ENCODE measurements around the gene MBD5. TPM values are rescaled to one million over a fixed set of nuclear protein-coding genes. Genes with fewer than 3 reads are reported as not detected.
"Not testable (repeated sequence)": the region's sequence is repeated elsewhere in the genome, so short reads cannot be mapped to it uniquely, and the experiment has no call there.

Gene MBD5
- total and polyA plus RNA-seq, 2 of the 4 experiments (the other 2 are of a cell fraction), result 9.8 to 14.2 TPM

DNA sequence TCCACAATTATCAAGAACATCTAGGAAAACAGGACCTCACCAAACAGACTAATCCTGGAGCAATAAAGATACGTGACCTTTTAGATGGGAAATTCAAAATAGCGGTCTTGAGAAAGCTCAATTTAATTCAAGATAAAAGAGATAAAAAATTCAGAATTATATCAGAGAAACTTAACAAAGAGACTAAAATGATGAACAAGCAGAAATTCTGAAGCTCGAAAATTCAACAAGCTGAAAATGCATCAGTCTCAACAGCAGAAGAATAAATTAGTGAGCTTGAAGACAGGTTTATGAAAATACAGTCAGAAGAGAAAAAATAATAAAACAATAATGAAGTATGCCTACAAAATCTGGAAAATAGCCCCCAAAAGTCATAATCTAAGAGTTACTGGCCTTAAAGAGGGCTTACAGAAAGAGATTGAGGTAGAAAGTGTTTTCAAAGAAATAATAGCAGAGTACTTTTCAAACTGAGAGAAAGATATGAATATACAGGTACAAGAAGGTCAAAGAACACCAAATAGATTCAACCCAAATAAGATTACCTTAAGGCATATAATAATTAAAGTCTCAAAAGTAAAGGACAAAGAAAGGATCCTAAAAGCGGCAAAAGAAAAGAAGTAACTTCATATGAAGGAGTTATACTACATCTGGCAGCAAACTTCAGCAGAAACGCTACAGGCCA, 13.5 kb upstream of the MBD5 start:
- H3K14ac ChIP-seq (replicated peaks; ENCODE audit: low read depth, low read length), result no peak overlapping the region
- H2AK9ac ChIP-seq (replicated peaks; ENCODE audit: low read depth, low read length, poor library complexity), result no peak overlapping the region
- H3K4me3 ChIP-seq (ENCODE audit: insufficient read depth, low read depth, low read length), result no peak overlapping the region
- no peaks in the 10 kb centered on the region; the same call in none of the 2 replicates for H4K20me1 ChIP-seq (ENCODE audit: insufficient read depth, low read length)
- no peak overlapping the region for H4K5ac ChIP-seq (ENCODE audit: low read depth, low read length)
- intact Hi-C loops (cut with micrococcal nuclease) (no loop called here), dilution Hi-C loops (cut with HindIII; ENCODE audit: low sequenced_read_pairs, unreplicated experiment) (no loop called here), in situ Hi-C loops (cut with MboI; ENCODE audit: low sequenced_read_pairs) (no loop called here)
- H2BK5ac ChIP-seq (ENCODE audit: low read depth, low read length, poor library complexity, severe bottlenecking), result no peak overlapping the region
- H3K4ac ChIP-seq (ENCODE audit: low read depth, low read length), result no peak overlapping the region
- ATAC-seq (ENCODE audit: low read depth) (no peak), DNase-seq (no peak)
- H3K9me1 ChIP-seq (ENCODE audit: insufficient read depth, low read length), result no peaks in the 10 kb centered on the region
- no peaks in the 10 kb centered on the region for H3K9me3 ChIP-seq (ENCODE audit: control insufficient read depth, insufficient read depth, low read length)
- no peaks in the 10 kb centered on the region for H3K4me1 ChIP-seq (ENCODE audit: control insufficient read depth, insufficient read depth, low read length)
- no peak overlapping the region for H4K91ac ChIP-seq (ENCODE audit: insufficient read depth, low read depth, low read length)
- H3K36me3 ChIP-seq (ENCODE audit: control insufficient read depth, insufficient read depth, low read length), result no peaks in the 10 kb centered on the region
- no peak overlapping the region for H2BK120ac ChIP-seq (ENCODE audit: low read depth, low read length)
- CTCF ChIA-PET, result no interaction called here
- WGBS, 2 experiments (ENCODE audit: extremely low coverage in 2 of 2, insufficient read length in 1 of 2), result no CpG with 5 or more reads among the region's 5 CpGs
- no TSS peak for BruUV-seq (replicated peaks)
- no peak overlapping the region for H3K27ac ChIP-seq (ENCODE audit: insufficient read depth, low read length)
- POLR2A ChIA-PET (ENCODE audit: unreplicated experiment), result no interaction called here
- H3K23ac ChIP-seq (ENCODE audit: low read depth, low read length), result no peak overlapping the region
- no peak overlapping the region for H3K18ac ChIP-seq (ENCODE audit: low read depth, low read length)
- H3K4me2 ChIP-seq (ENCODE audit: low read depth, low read length), result no peak overlapping the region
- no peak overlapping the region for H2AK5ac ChIP-seq (ENCODE audit: low read depth, low read length)
- H2BK15ac ChIP-seq (ENCODE audit: low read depth, low read length), result no peak overlapping the region
- no peak overlapping the region for H2BK20ac ChIP-seq (ENCODE audit: low read depth, low read length)
- H3K79me1 ChIP-seq (ENCODE audit: low read depth in 1 of 2, low read length in 2 of 2), result peaks cover 18 to 37% of the 10 kb centered on the region in 2 experiments
- H2AFZ ChIP-seq (replicated peaks; ENCODE audit: low read length, poor library complexity), result no peak overlapping the region
- no peak overlapping the region for H3K56ac ChIP-seq (ENCODE audit: extremely low read depth, insufficient read depth, low read length)
- no peaks in the 10 kb centered on the region for H3K27me3 ChIP-seq (ENCODE audit: control insufficient read depth, insufficient read depth, low read length)
- no peak overlapping the region for H3K9ac ChIP-seq (ENCODE audit: low read depth, low read length)
- no peak overlapping the region for H4K8ac ChIP-seq (ENCODE audit: low read depth in 2 of 2, low read length in 2 of 2)
- no peak for TF ChIP-seq POLR2A (IDR thresholded peaks at IDR 0.05; ENCODE audit: low read depth, low read length)
- no peak for TF ChIP-seq CHD1 (IDR thresholded peaks at IDR 0.05; ENCODE audit: low read depth, low read length)
- no peak for TF ChIP-seq RFX5 (IDR thresholded peaks at IDR 0.05; ENCODE audit: low read depth, low read length)
- no peak for TF ChIP-seq MXI1 (IDR thresholded peaks at IDR 0.05; ENCODE audit: borderline replicate concordance, low read depth, low read length)
- TF ChIP-seq CEBPB (IDR thresholded peaks at IDR 0.05; ENCODE audit: low read depth, low read length), result no peak
- TF ChIP-seq, protein P1, sequence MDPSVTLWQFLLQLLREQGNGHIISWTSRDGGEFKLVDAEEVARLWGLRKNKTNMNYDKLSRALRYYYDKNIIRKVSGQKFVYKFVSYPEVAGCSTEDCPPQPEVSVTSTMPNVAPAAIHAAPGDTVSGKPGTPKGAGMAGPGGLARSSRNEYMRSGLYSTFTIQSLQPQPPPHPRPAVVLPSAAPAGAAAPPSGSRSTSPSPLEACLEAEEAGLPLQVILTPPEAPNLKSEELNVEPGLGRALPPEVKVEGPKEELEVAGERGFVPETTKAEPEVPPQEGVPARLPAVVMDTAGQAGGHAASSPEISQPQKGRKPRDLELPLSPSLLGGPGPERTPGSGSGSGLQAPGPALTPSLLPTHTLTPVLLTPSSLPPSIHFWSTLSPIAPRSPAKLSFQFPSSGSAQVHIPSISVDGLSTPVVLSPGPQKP (IDR thresholded peaks at IDR 0.05; ENCODE audit: borderline replicate concordance, low read depth, low read length), result no peak

- dilution Hi-C loops (cut with HindIII; ENCODE audit: low sequenced_read_pairs, unreplicated experiment); H3K9me3 ChIP-seq (ENCODE audit: control insufficient read depth, insufficient read depth, low read length): not testable (repeated sequence)
Observed at GRCh38 chr2:148008411-148008810, 12.5 kb upstream of the MBD5 start.

More at GRCh38 chr2:148008411-148008810, 12.5 kb upstream of the MBD5 start:
- H2AK9ac ChIP-seq (replicated peaks; ENCODE audit: low read depth, low read length, poor library complexity); H3K18ac ChIP-seq (ENCODE audit: low read depth, low read length); H3K27ac ChIP-seq (ENCODE audit: insufficient read depth, low read length); H4K8ac ChIP-seq (ENCODE audit: low read depth in 2 of 2, low read length in 2 of 2); H4K20me1 ChIP-seq (ENCODE audit: insufficient read depth, low read length); H2AK5ac ChIP-seq (ENCODE audit: low read depth, low read length); H3K4me1 ChIP-seq (ENCODE audit: control insufficient read depth, insufficient read depth, low read length); H4K5ac ChIP-seq (ENCODE audit: low read depth, low read length); H3K27me3 ChIP-seq (ENCODE audit: control insufficient read depth, insufficient read depth, low read length); H3K9ac ChIP-seq (ENCODE audit: low read depth, low read length); in situ Hi-C loops (cut with MboI; ENCODE audit: low sequenced_read_pairs); H3K36me3 ChIP-seq (ENCODE audit: control insufficient read depth, insufficient read depth, low read length); POLR2A ChIA-PET (ENCODE audit: unreplicated experiment); H3K23ac ChIP-seq (ENCODE audit: low read depth, low read length); intact Hi-C loops (cut with micrococcal nuclease); H2BK120ac ChIP-seq (ENCODE audit: low read depth, low read length); H3K4ac ChIP-seq (ENCODE audit: low read depth, low read length); H2BK15ac ChIP-seq (ENCODE audit: low read depth, low read length); H2BK20ac ChIP-seq (ENCODE audit: low read depth, low read length); H2BK5ac ChIP-seq (ENCODE audit: low read depth, low read length, poor library complexity, severe bottlenecking); DNase-seq; CTCF ChIA-PET; H3K56ac ChIP-seq (ENCODE audit: extremely low read depth, insufficient read depth, low read length); H4K91ac ChIP-seq (ENCODE audit: insufficient read depth, low read depth, low read length); H2AFZ ChIP-seq (replicated peaks; ENCODE audit: low read length, poor library complexity); H3K4me3 ChIP-seq (ENCODE audit: insufficient read depth, low read depth, low read length); H3K14ac ChIP-seq (replicated peaks; ENCODE audit: low read depth, low read length); H3K9me1 ChIP-seq (ENCODE audit: insufficient read depth, low read length); H3K4me2 ChIP-seq (ENCODE audit: low read depth, low read length); ATAC-seq (ENCODE audit: low read depth); BruUV-seq (replicated peaks): not testable (repeated sequence)
- WGBS, 2 experiments (ENCODE audit: extremely low coverage in 2 of 2, insufficient read length in 1 of 2), result 100% methylated on average over 2 of the region's 7 CpGs; no CpG with 5 or more reads in 1 of the 2 experiments
- H3K79me1 ChIP-seq (ENCODE audit: low read depth in 1 of 2, low read length in 2 of 2), result peaks cover 18 to 37% of the 10 kb centered on the region in 2 experiments

All from IMR-90 (cell line).